NB4 (cell line): ENCODE measurements around the gene PCNT.

Experiments
- POLR2A ChIP-seq: IDR thresholded peaks from 2 replicates; pipeline ENCODE4 v1.6.1; 2011; ENCODE audit warnings: mild to moderate bottlenecking; ENCODE audit not compliant: insufficient read length; ENCODE audit errors: extremely low read depth
- TF ChIP-seq, protein P1 (sequence below): IDR thresholded peaks from one replicate; pipeline ENCODE4 v1.5.1; 2012; ENCODE audit warnings: low read depth, low read length
- TF ChIP-seq, protein P2 (sequence below): IDR thresholded peaks from 2 replicates; pipeline ENCODE4 v1.6.1; 2011; ENCODE audit warnings: low read depth, low read length

DNA sequence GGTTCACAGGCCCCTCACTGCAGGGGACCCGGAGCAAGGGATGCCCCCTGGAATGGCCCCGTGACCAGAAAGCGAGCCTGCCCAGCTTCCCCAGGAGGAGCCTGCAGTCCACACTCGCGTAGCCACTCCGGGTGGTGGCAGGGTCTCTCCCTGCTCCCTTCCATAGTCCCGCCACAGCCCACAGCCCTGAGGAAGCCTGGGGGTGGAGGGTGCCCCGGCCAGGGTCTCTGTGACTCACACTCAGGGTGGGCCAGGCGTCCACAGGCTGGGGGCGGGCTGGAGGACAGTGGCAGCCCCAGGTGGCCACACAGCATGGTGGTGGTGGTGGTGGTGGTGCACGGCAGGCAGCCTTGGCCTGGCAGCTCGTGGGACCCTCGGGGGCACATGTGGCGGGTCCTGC lies 22.2 kb upstream of the PCNT start:
- TF ChIP-seq POLR2A: no peak
- TF ChIP-seq, protein P1, sequence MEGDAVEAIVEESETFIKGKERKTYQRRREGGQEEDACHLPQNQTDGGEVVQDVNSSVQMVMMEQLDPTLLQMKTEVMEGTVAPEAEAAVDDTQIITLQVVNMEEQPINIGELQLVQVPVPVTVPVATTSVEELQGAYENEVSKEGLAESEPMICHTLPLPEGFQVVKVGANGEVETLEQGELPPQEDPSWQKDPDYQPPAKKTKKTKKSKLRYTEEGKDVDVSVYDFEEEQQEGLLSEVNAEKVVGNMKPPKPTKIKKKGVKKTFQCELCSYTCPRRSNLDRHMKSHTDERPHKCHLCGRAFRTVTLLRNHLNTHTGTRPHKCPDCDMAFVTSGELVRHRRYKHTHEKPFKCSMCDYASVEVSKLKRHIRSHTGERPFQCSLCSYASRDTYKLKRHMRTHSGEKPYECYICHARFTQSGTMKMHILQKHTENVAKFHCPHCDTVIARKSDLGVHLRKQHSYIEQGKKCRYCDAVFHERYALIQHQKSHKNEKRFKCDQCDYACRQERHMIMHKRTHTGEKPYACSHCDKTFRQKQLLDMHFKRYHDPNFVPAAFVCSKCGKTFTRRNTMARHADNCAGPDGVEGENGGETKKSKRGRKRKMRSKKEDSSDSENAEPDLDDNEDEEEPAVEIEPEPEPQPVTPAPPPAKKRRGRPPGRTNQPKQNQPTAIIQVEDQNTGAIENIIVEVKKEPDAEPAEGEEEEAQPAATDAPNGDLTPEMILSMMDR: no peak
- TF ChIP-seq, protein P2, sequence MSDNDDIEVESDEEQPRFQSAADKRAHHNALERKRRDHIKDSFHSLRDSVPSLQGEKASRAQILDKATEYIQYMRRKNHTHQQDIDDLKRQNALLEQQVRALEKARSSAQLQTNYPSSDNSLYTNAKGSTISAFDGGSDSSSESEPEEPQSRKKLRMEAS: no peak
